ENCODE results near the gene MYH9.

DNA sequence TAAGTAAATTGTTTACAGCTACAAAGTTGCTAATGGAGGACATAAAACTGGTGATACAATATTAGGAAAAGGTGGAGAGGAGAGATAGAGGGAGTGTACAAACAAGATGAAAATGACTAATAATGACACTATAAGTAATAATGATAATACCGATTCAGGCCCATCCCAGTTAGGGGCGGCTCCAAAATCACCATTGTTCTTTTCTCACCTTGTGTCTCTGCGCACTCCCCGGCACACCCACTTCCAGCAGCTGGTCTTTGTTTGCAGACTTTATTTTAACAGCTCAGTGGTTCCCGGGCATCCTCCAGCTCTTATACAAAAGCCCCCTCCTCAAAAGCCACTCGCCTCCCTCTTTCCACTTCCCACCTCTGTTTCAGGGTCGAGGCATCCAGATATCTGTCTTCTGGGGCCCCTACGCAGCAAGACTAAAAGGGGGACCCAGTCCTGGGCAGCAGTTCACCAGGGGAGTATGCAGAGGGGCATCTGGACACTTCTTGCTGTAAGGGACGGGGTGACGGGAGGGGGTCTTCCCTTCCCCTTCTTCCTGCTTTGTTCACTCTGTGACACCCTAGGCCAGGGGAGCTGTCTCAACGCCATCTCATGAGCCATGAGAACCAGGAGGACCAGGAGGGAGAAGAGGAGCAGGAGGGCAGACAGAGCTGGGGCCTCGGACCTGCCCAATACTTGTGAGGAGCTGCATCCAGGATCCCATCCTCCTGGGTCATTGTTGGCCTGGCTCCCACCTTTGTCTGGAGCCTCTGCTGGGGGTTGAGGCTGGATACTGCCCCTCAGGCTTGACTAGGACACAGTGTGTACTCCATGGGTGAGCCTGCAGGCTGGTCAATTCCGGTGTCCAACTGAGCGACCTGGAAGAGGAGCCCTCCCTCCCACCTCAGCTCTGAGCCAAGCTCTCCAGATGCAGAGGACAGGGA, 151.1 kb downstream of the MYH9 start:
- TF ChIP-seq EZH2 (IDR thresholded peaks at IDR 0.05; ENCODE audit: borderline replicate concordance, low read length), result no peak
- TF ChIP-seq, protein P1, sequence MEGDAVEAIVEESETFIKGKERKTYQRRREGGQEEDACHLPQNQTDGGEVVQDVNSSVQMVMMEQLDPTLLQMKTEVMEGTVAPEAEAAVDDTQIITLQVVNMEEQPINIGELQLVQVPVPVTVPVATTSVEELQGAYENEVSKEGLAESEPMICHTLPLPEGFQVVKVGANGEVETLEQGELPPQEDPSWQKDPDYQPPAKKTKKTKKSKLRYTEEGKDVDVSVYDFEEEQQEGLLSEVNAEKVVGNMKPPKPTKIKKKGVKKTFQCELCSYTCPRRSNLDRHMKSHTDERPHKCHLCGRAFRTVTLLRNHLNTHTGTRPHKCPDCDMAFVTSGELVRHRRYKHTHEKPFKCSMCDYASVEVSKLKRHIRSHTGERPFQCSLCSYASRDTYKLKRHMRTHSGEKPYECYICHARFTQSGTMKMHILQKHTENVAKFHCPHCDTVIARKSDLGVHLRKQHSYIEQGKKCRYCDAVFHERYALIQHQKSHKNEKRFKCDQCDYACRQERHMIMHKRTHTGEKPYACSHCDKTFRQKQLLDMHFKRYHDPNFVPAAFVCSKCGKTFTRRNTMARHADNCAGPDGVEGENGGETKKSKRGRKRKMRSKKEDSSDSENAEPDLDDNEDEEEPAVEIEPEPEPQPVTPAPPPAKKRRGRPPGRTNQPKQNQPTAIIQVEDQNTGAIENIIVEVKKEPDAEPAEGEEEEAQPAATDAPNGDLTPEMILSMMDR (conservative IDR thresholded peaks at IDR 0.05 in 1 of 2, IDR thresholded peaks at IDR 0.05 in 1 of 2; ENCODE audit: extremely low read depth in 1 of 2, insufficient read depth in 1 of 2, low read depth in 1 of 2, low read length in 2 of 2), result no peak

Data from mammary epithelial cell (primary cell).